ENCODE results near the gene CFI. TPM values are rescaled to one million over a fixed set of nuclear protein-coding genes. Genes with fewer than 3 reads are reported as not detected.

Gene CFI
- total and polyA plus RNA-seq, 2 donors from 2014 or later: 191 to 248 TPM

- H3K9me3 ChIP-seq (ENCODE audit: control insufficient read depth in 2 of 3, insufficient read depth in 1 of 3, low read length in 3 of 3): no peaks in the 10 kb centered on the region
- no peak for FAIRE-seq
- intact Hi-C loops (cut with DNase I): loop anchor here (10.0 kb wide), 1 partner anchor 396 kb away; no protein-coding TSS in a partner anchor
These were observed 18.8 kb upstream of the CFI start for GRCh38 chr4:109820563-109820962.

DNA sequence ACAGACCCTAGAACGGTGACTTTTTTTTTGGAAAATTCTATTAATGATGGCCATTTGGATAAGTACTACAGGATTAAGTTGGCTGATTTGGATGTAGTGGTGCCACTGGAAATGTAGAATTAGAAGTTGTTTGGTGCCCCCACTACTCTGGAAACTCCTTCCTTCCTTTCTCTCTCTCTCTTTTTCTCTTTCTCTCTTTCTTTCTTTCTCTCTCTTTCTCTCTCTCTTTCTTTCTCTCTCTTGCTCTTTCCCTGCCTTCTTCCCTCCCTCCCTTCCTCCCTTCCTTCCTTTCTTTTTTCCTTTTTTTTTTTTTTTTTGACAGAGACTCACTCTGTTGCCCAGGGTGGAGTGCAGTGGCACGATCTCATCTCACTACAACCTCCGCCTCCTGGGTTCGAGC is 16.5 kb upstream of the CFI start:
- TF ChIP-seq, protein P1, sequence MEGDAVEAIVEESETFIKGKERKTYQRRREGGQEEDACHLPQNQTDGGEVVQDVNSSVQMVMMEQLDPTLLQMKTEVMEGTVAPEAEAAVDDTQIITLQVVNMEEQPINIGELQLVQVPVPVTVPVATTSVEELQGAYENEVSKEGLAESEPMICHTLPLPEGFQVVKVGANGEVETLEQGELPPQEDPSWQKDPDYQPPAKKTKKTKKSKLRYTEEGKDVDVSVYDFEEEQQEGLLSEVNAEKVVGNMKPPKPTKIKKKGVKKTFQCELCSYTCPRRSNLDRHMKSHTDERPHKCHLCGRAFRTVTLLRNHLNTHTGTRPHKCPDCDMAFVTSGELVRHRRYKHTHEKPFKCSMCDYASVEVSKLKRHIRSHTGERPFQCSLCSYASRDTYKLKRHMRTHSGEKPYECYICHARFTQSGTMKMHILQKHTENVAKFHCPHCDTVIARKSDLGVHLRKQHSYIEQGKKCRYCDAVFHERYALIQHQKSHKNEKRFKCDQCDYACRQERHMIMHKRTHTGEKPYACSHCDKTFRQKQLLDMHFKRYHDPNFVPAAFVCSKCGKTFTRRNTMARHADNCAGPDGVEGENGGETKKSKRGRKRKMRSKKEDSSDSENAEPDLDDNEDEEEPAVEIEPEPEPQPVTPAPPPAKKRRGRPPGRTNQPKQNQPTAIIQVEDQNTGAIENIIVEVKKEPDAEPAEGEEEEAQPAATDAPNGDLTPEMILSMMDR (IDR thresholded peaks at IDR 0.05; ENCODE audit: borderline replicate concordance, extremely low read depth, insufficient read depth): no peak
- Histone ChIP-seq H3K27me3 (ENCODE audit: control insufficient read depth, insufficient read depth, low read length) (no peaks in the 10 kb centered on the region), H3K27ac (ENCODE audit: low read depth in 2 of 2, low read length in 2 of 2) (no peak overlapping the region), H3K4me3 (ENCODE audit: low read length in 3 of 3) (no peak overlapping the region), H3K36me3 (ENCODE audit: control insufficient read depth in 2 of 3, insufficient read depth in 3 of 3, low read length in 3 of 3) (peaks cover 6 to 9% (median 7%) of the 10 kb centered on the region in 3 donors), H3K9me3 (ENCODE audit: control insufficient read depth in 2 of 3, insufficient read depth in 1 of 3, low read length in 3 of 3) (no peaks in the 10 kb centered on the region), H3K4me1 (ENCODE audit: control insufficient read depth in 2 of 3, insufficient read depth in 2 of 3, low read depth in 1 of 3, low read length in 3 of 3) (peaks cover 0 to 7% (median 3%) of the 10 kb centered on the region in 3 donors), H3K9ac (ENCODE audit: low read length in 3 of 3) (no peak overlapping the region)
- intact Hi-C loops (cut with DNase I): no loop called here
- FAIRE-seq (no peak), DNase-seq (no peak)

More at GRCh38 chr4:109820563-109820962, 18.8 kb upstream of the CFI start:
- no peak overlapping the region for H3K9ac ChIP-seq (ENCODE audit: low read length in 3 of 3)
- peaks cover 7 to 9% (median 8%) of the 10 kb centered on the region in 3 donors for H3K36me3 ChIP-seq (ENCODE audit: control insufficient read depth in 2 of 3, insufficient read depth in 3 of 3, low read length in 3 of 3)
- no peak overlapping the region for H3K4me3 ChIP-seq (ENCODE audit: low read length in 3 of 3)
- no peaks in the 10 kb centered on the region for H3K27me3 ChIP-seq (ENCODE audit: control insufficient read depth, insufficient read depth, low read length)
- no peak overlapping the region for H3K27ac ChIP-seq (ENCODE audit: low read depth in 2 of 2, low read length in 2 of 2)
- TF ChIP-seq, protein P1 (IDR thresholded peaks at IDR 0.05; ENCODE audit: borderline replicate concordance, extremely low read depth, insufficient read depth): no peak
- DNase-seq: no peak
- H3K4me1 ChIP-seq (ENCODE audit: control insufficient read depth in 2 of 3, insufficient read depth in 2 of 3, low read depth in 1 of 3, low read length in 3 of 3): peaks cover 0 to 7% (median 3%) of the 10 kb centered on the region in 3 donors

DNA sequence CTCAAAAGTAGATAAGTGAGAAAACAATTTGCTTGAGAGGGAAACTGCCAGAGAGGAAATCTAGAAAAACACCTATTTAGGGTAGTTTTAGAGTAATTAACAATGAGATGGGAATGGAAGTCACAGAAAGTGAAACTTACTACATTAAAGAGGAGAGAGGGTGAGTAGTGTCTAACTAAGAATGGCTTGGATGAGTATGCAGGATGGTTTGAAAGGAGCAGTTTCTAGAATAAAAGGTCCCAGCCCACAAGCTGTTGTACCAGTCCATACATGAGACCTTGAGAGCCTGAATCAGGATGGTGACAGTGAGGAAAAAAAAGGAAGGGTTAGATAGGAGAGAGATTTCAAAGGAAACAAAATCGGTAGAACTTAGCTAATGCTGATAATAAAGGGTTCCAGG is 15.1 kb upstream of the CFI start:
- Histone ChIP-seq H3K36me3 (ENCODE audit: control insufficient read depth in 2 of 3, insufficient read depth in 3 of 3, low read length in 3 of 3) (peaks cover 4 to 5% (median 4%) of the 10 kb centered on the region in 3 donors), H3K27me3 (ENCODE audit: control insufficient read depth, insufficient read depth, low read length) (no peaks in the 10 kb centered on the region), H3K27ac (ENCODE audit: low read depth in 2 of 2, low read length in 2 of 2) (no peak overlapping the region), H3K9me3 (ENCODE audit: control insufficient read depth in 2 of 3, insufficient read depth in 1 of 3, low read length in 3 of 3) (no peaks in the 10 kb centered on the region), H3K4me1 (ENCODE audit: control insufficient read depth in 2 of 3, insufficient read depth in 2 of 3, low read depth in 1 of 3, low read length in 3 of 3) (peaks cover 0 to 7% (median 3%) of the 10 kb centered on the region in 3 donors), H3K4me3 (ENCODE audit: low read length in 3 of 3) (peak overlapping the region in 1 of 3 donors; percentile 98), H3K9ac (ENCODE audit: low read length in 3 of 3) (peak overlapping the region in 1 of 3 donors; percentile 86)
- FAIRE-seq: no peak
- DNase-seq: no peak
- intact Hi-C loops (cut with DNase I): no loop called here
- TF ChIP-seq, protein P1 (IDR thresholded peaks at IDR 0.05; ENCODE audit: borderline replicate concordance, extremely low read depth, insufficient read depth): no peak

GRCh38 chr4:109816082-109816442 is 14.3 kb upstream of the CFI start:
- peak overlapping the region in 1 of 2 donors; percentile 80 for H3K27ac ChIP-seq (ENCODE audit: low read depth in 2 of 2, low read length in 2 of 2)
- H3K36me3 ChIP-seq (ENCODE audit: control insufficient read depth in 2 of 3, insufficient read depth in 3 of 3, low read length in 3 of 3): peaks cover 4 to 5% (median 4%) of the 10 kb centered on the region in 3 donors
- FAIRE-seq: no peak
- DNase-seq: peak in 1 of 5 donors; percentile 10
- H3K9me3 ChIP-seq (ENCODE audit: control insufficient read depth in 2 of 3, insufficient read depth in 1 of 3, low read length in 3 of 3): no peaks in the 10 kb centered on the region
- TF ChIP-seq, protein P1 (IDR thresholded peaks at IDR 0.05; ENCODE audit: borderline replicate concordance, extremely low read depth, insufficient read depth): no peak
- H3K27me3 ChIP-seq (ENCODE audit: control insufficient read depth, insufficient read depth, low read length): no peaks in the 10 kb centered on the region
- H3K9ac ChIP-seq (ENCODE audit: low read length in 3 of 3): peak overlapping the region; percentile 78 to 99 (median 86)
- intact Hi-C loops (cut with DNase I): no loop called here
- peak overlapping the region; percentile 98 to 99 (median 99) for H3K4me3 ChIP-seq (ENCODE audit: low read length in 3 of 3)
- peaks cover 0 to 7% (median 3%) of the 10 kb centered on the region in 3 donors for H3K4me1 ChIP-seq (ENCODE audit: control insufficient read depth in 2 of 3, insufficient read depth in 2 of 3, low read depth in 1 of 3, low read length in 3 of 3)
